Spleen (tissue), 11 donors: ENCODE results near the gene C3orf22. TPM values are rescaled to one million over a fixed set of nuclear protein-coding genes. Genes with fewer than 3 reads are reported as not detected.

ENCODE experiments used
- DNase-seq: peaks from one replicate; pipeline ENCODE4 v3.0.0-alpha.2; 2020
- H3K27ac ChIP-seq, 8 donors: fragments of 200-600 bp; sonication (generic) in 7 of 8; 1 replicate in 4 of 8; 2 replicates in 4 of 8; pipeline versions ENCODE4 v1.5.0 to v1.8.0; 2016 to 2021; ENCODE audit warnings: inconsistent platforms in 4 of 8, mild to moderate bottlenecking in 4 of 8, moderate library complexity in 1 of 8
- H3K27me3 ChIP-seq, 7 donors: fragments of 200-600 bp; sonication (generic) in 6 of 7; replicated peaks in 1 of 7; 1 replicate in 4 of 7; 2 replicates in 3 of 7; pipeline versions ENCODE4 v1.5.0 to v1.8.0; 2016 to 2021; ENCODE audit warnings: inconsistent platforms in 3 of 7, mild to moderate bottlenecking in 1 of 7
- H3K36me3 ChIP-seq, 6 donors: fragments of 200-600 bp; sonication (generic) in 5 of 6; 1 replicate in 4 of 6; 2 replicates in 2 of 6; pipeline versions ENCODE4 v1.5.0 to v1.8.0; 2016 to 2021; ENCODE audit warnings: inconsistent platforms in 2 of 6
- H3K4me1 ChIP-seq, 6 donors: fragments of 200-600 bp; sonication (generic) in 5 of 6; 1 replicate in 3 of 6; 2 replicates in 3 of 6; pipeline versions ENCODE4 v1.5.0 to v1.8.0; 2016 to 2021; ENCODE audit warnings: inconsistent platforms in 3 of 6
- H3K4me3 ChIP-seq, 8 donors: fragments of 200-600 bp; sonication (generic) in 7 of 8; 1 replicate in 4 of 8; 2 replicates in 4 of 8; pipeline versions ENCODE4 v1.5.0 to v1.8.0; 2016 to 2021; ENCODE audit warnings: inconsistent platforms in 4 of 8, mild to moderate bottlenecking in 4 of 8, moderate library complexity in 2 of 8
- H3K9me3 ChIP-seq, 8 donors: fragments of 200-600 bp; sonication (generic) in 7 of 8; 1 replicate in 4 of 8; 2 replicates in 4 of 8; pipeline versions ENCODE4 v1.5.0 to v1.8.0; 2016 to 2021; ENCODE audit warnings: inconsistent platforms in 4 of 8
- CTCF ChIP-seq, 11 experiments: fragments of 200-600 bp in 7 of 11; fragments of 450-650 bp in 4 of 11; sonication (generic) in 4 of 11; IDR thresholded peaks in 8 of 11; conservative IDR thresholded peaks in 3 of 11; 1 replicate in 7 of 11; 2 replicates in 4 of 11; pipeline versions ENCODE4 v1.4.0 to v1.8.0; 2016 to 2021; ENCODE audit warnings: antibody characterized with exemption in 11 of 11, inconsistent platforms in 4 of 11, mild to moderate bottlenecking in 1 of 11
- POLR2A ChIP-seq, 3 donors: fragments of 450-650 bp; IDR thresholded peaks; one replicate each; pipeline ENCODE4 v1.5.1; 2017; ENCODE audit warnings: antibody characterized with exemption in 3 of 3, mild to moderate bottlenecking in 1 of 3
- POLR2AphosphoS5 ChIP-seq, 3 donors: sonication (generic); formaldehyde crosslinking; IDR thresholded peaks; one replicate each; pipeline ENCODE4 v1.5.1; 2017; ENCODE audit warnings: antibody characterized with exemption in 3 of 3
- WGBS, 5 donors: extraction: QIAGEN DNeasy Blood & Tissue Kit in 3 of 5; methylation state at CpG; one replicate each; pipeline versions ENCODE4 v1.1.5 to v1.1.7; 2013 to 2018; 5-methylcytosine and 5-hydroxymethylcytosine counted together
- intact Hi-C: fragments of 100-400 bp; cut with DNase I; formaldehyde crosslinking; loops from one replicate; pipeline ENCODE4 v1.15.0; 2023; ENCODE audit warnings: low total_unique reads
- polyA plus RNA-seq, 3 donors: library from polyadenylated mRNA; stranded (reverse); fragments of 200-250 nt; gene quantifications; one replicate each; pipeline ENCODE4 v1.2.1, GENCODE V29; 2013
- total RNA-seq, 7 donors: library from RNA; depleted of rRNA in 3 of 7; stranded (reverse); fragments of >200 nt in 3 of 7; fragmentation: NEBNext Ultra II Directional in 4 of 7; extraction: Animal tissue kit (Norgen Biotek cat#: 25700) in 4 of 7; gene quantifications; one replicate each; pipeline versions ENCODE4 v1.1.0 to v1.2.1, GENCODE V29; 2016 to 2021
- donor health status: healthy with polysubstance abuse.
- donor health status: DM: no; HTN: no; CAD: no; lungs with moderate emphysema.
- donor health status: DM: no; HTN: no; CAD: no.
- donor health status: Bipolar disorder and iron deficiency.
- donor health status: healthy.
- donor health status: DM: no; HTN: no; CAD: no.
- donor health status: DM: yes; HTN: yes; CAD: no.

C3orf22 gene
- total and polyA plus RNA-seq, 10 donors, result not detected

DNA sequence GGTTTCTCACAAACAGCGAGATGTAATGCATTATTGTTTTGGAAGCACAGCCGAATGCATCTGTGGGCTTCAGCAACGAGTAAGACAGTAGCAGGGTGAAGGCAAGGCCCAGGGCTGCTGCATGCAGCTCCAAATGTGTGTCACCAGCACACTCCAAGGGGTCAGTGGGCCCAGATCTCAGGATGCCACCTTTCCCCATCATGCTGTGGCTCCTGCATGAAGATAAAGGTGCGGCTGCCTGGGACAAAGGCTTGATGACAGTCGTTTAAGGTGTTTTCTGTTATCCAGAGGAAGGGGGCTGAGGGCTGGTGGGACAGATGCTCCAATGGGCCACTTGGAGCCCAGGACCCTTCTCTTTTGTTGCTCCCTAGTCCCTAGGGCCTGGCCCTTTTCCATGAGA, 13.2 kb downstream of the C3orf22 start:
- H3K36me3 ChIP-seq, result no peaks in the 10 kb centered on the region
- no peaks in the 10 kb centered on the region for H3K9me3 ChIP-seq
- H3K27ac ChIP-seq, result no peak overlapping the region
- peaks cover 0 to 26% (median 8%) of the 10 kb centered on the region in 6 donors for H3K4me1 ChIP-seq
- DNase-seq, result peak; percentile 37
- intact Hi-C loops, result no loop called here
- 67 to 85% (median 84%) methylated on average over 5 of the region's 5 CpGs for WGBS, 5 donors
- H3K4me3 ChIP-seq, result no peak overlapping the region
- no peak for TF ChIP-seq POLR2AphosphoS5 (IDR thresholded peaks at IDR 0.05)
- TF ChIP-seq POLR2A (IDR thresholded peaks at IDR 0.05), result no peak
- no peak for TF ChIP-seq CTCF (IDR thresholded peaks at IDR 0.05 in 8 of 11, conservative IDR thresholded peaks at IDR 0.05 in 3 of 11)
- peaks cover 0 to 26% (median 14%) of the 10 kb centered on the region in 7 donors for H3K27me3 ChIP-seq

GRCh38 chr3:126544596-126545281, 14.0 kb downstream of the C3orf22 start:
- no peak overlapping the region for H3K27ac ChIP-seq
- no peaks in the 10 kb centered on the region for H3K9me3 ChIP-seq
- no peak for TF ChIP-seq POLR2A (IDR thresholded peaks at IDR 0.05)
- no peak for TF ChIP-seq CTCF (IDR thresholded peaks at IDR 0.05 in 8 of 11, conservative IDR thresholded peaks at IDR 0.05 in 3 of 11)
- TF ChIP-seq POLR2AphosphoS5 (IDR thresholded peaks at IDR 0.05), result no peak
- DNase-seq, result peak; percentile 63
- H3K4me3 ChIP-seq, result no peak overlapping the region
- WGBS, 5 donors, result 51 to 75% (median 53%) methylated on average over 3 to 7 of the region's 7 CpGs
- peaks cover 0 to 33% (median 9%) of the 10 kb centered on the region in 6 donors for H3K4me1 ChIP-seq
- H3K27me3 ChIP-seq, result peaks cover 0 to 26% (median 14%) of the 10 kb centered on the region in 7 donors
- H3K36me3 ChIP-seq, result no peaks in the 10 kb centered on the region
- intact Hi-C loops, result no loop called here

DNA sequence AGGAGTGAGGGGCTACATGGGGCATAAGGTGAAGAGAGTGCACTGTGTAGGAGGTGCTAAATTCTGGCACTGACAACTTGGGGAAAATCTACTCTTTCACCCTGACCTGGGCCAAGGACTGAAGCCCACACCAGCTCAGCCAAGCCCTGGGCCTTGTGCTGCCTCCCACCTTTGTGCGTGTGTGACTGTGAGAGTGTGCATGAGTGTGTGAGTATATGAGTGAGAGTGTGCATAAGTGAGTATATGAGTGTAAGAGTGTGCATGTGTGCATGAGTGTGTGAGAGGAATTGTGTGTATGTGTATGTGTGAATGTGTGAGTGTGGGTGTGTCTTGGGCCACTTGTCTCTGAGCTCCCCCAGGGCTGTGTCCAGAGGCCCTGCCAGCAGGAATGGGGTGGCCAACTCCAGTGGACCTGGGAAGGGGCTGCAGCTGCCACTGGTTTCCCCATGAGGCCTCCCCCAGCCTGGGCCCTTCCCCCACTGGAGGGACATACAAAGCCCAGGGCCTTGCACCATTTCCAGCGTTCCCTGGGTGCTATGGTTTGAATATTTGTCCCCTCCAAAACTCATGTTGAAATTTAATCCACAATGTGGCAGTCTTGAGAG, 15.2 kb downstream of the C3orf22 start:
- Histone ChIP-seq H3K4me1 (peaks cover 0 to 27% (median 9%) of the 10 kb centered on the region in 6 donors), H3K27ac (no peak overlapping the region), H3K36me3 (no peaks in the 10 kb centered on the region), H3K9me3 (no peaks in the 10 kb centered on the region), H3K4me3 (no peak overlapping the region), H3K27me3 (peaks cover 0 to 26% (median 14%) of the 10 kb centered on the region in 7 donors)
- TF ChIP-seq CTCF (IDR thresholded peaks at IDR 0.05 in 8 of 11, conservative IDR thresholded peaks at IDR 0.05 in 3 of 11), result no peak
- TF ChIP-seq POLR2A (IDR thresholded peaks at IDR 0.05), result no peak
- TF ChIP-seq POLR2AphosphoS5 (IDR thresholded peaks at IDR 0.05), result no peak
- peak; percentile 67 for DNase-seq
- intact Hi-C loops, result no loop called here
- 68 to 97% (median 85%) methylated on average over 2 of the region's 2 CpGs for WGBS, 5 donors
